ENCODE measurements around the gene DNASE1L3.

GRCh38 chr3:58222161-58222724, 11.5 kb upstream of the DNASE1L3 start:
- TF ChIP-seq FOXP2 (optimal IDR thresholded peaks at IDR 0.05; ENCODE audit: control extremely low read depth, extremely low read length, insufficient read depth) (no peak), POLR2AphosphoS5 (IDR thresholded peaks at IDR 0.05; ENCODE audit: borderline replicate concordance, low read depth, low read length) (no peak)
